HEK293 (cell line): ENCODE results near the gene MTTP.

Experiments used
- CTCF ChIA-PET: fragments of 350-600 bp; formaldehyde crosslinking; extraction: SDS; loops from one replicate; lab custom pipeline; 2021; ENCODE audit warnings: antibody characterized with exemption; lab: Yijun Ruan, JAX
- POLR2A ChIA-PET: fragments of 300-600 bp; formaldehyde crosslinking; extraction: SDS; loops from one replicate; lab custom pipeline; 2020; ENCODE audit warnings: antibody characterized with exemption, inconsistent platforms; lab: Yijun Ruan, JAX
- H3K27ac ChIP-seq: fragments of 200-500 bp; sonication (Bioruptor generic); 2 replicates; pipeline ENCODE4 v1.5.1; 2014; ENCODE audit warnings: low read depth, low read length, control low read depth, inconsistent platforms; ENCODE audit errors: extremely low read depth
- H3K36me3 ChIP-seq, 2 experiments: fragments of 200-500 bp in 1 of 2; sonication (Bioruptor generic) in 1 of 2; 1 replicate in 1 of 2; 2 replicates in 1 of 2; pipeline ENCODE4 v1.5.1; 2014 to 2017; ENCODE audit warnings: inconsistent platforms in 2 of 2, low read length in 2 of 2; ENCODE audit not compliant: control insufficient read depth in 2 of 2, insufficient read depth in 1 of 2
- H3K4me1 ChIP-seq: fragments of 200-500 bp; sonication (Bioruptor generic); 2 replicates; pipeline ENCODE4 v1.5.1; 2014; ENCODE audit warnings: mild to moderate bottlenecking, low read length, inconsistent platforms; ENCODE audit not compliant: control insufficient read depth, insufficient read depth
- H3K4me3 ChIP-seq: 2 replicates; pipeline ENCODE4 v1.5.1; 2011; ENCODE audit warnings: low read depth, mild to moderate bottlenecking, control low read depth, low read length, moderate library complexity
- H3K9me3 ChIP-seq: fragments of 200-500 bp; sonication (Bioruptor generic); 2 replicates; pipeline ENCODE4 v1.5.1; 2014; ENCODE audit warnings: low read depth, low read length, inconsistent platforms; ENCODE audit not compliant: control insufficient read depth, insufficient read depth
- INSM2 ChIP-seq: fragments of 450-650 bp; formaldehyde crosslinking; IDR thresholded peaks from 2 replicates; pipeline ENCODE4 v1.5.1; 2016; ENCODE audit warnings: missing biosample characterization, missing genetic modification characterization
- ZNF423 ChIP-seq: fragments of 450-650 bp; formaldehyde crosslinking; IDR thresholded peaks from 2 replicates; pipeline ENCODE4 v1.5.1; 2016; ENCODE audit warnings: missing biosample characterization, missing genetic modification characterization
- ZNF555 ChIP-seq: fragments of 450-650 bp; formaldehyde crosslinking; conservative IDR thresholded peaks from 2 replicates; pipeline ENCODE4 v1.5.1; 2017; ENCODE audit warnings: missing biosample characterization, mild to moderate bottlenecking, missing genetic modification characterization, inconsistent platforms
- ZNF561 ChIP-seq: fragments of 450-650 bp; IDR thresholded peaks from 2 replicates; pipeline ENCODE4 v1.5.1; 2018; ENCODE audit warnings: missing biosample characterization, missing genetic modification characterization, borderline replicate concordance
- ZNF626 ChIP-seq: fragments of 450-650 bp; sonication (Bioruptor Pico); formaldehyde crosslinking; IDR thresholded peaks from 2 replicates; pipeline ENCODE4 v1.5.1; 2018; ENCODE audit warnings: missing biosample characterization, missing genetic modification characterization, inconsistent platforms

The MTTP gene

GRCh38 chr4:99670409-99671073 is 95.9 kb downstream of the MTTP start:
- ChIA-PET CTCF (no interaction called here), POLR2A (no interaction called here)
- Histone ChIP-seq H3K36me3 (no peaks in the 10 kb centered on the region), H3K27ac (no peak overlapping the region), H3K4me1 (no peaks in the 10 kb centered on the region), H3K9me3 (no peaks in the 10 kb centered on the region), H3K4me3 (no peak overlapping the region)
- TF ChIP-seq ZNF561 (tag by site-specific recombination) (no peak), ZNF626 (tag by site-specific recombination) (no peak), INSM2 (tag by site-specific recombination) (no peak), ZNF555 (tag by site-specific recombination) (no peak), ZNF423 (tag by site-specific recombination) (no peak)
